Pulmonary artery endothelial cell (primary cell): ENCODE data around the gene OR10G8. TPM values are rescaled to one million over a fixed set of nuclear protein-coding genes. Genes with fewer than 3 reads are reported as not detected.
"Not testable (repeated sequence)": the region's sequence is repeated elsewhere in the genome, so short reads cannot be mapped to it uniquely, and the experiment has no call there.

Experiments
- DNase-seq: peaks from one replicate; pipeline ENCODE4 v3.0.0-alpha.2; 2011; ENCODE audit warnings: low read depth, low spot score
- total RNA-seq: library from RNA; depleted of rRNA; stranded (reverse); fragments of >200 nt; gene quantifications from 2 replicates; pipeline ENCODE4 v1.2.3, GENCODE V29; 2014

Gene OR10G8, protein sequence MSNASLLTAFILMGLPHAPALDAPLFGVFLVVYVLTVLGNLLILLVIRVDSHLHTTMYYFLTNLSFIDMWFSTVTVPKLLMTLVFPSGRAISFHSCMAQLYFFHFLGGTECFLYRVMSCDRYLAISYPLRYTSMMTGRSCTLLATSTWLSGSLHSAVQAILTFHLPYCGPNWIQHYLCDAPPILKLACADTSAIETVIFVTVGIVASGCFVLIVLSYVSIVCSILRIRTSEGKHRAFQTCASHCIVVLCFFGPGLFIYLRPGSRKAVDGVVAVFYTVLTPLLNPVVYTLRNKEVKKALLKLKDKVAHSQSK
- total RNA-seq, result not detected in 2 replicates

DNA sequence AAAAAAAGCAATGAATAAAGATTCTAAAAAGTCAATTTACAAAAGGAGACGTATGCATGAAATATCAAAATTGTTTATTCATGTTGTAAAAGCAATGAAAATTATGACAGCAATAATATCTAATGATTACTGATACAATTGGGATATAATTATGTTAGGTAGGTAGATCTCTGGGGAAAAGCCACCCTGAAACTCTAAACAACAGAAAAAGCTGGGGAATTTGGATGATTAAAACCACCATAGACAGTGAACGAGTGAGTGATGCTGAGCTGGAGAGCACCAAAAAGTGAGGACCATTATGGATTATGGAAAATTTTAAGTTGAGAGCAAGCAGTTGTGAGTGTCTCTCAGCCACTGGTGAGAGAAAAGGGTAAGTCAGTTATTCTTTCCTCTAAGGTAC, at the start of gene OR10G8:
OR10G8 (plus strand) TSS at position 301 of the 400 bp plus-strand sequence. CDS start 2,825 bp downstream, outside the sequence.
- no peak for DNase-seq

DNA sequence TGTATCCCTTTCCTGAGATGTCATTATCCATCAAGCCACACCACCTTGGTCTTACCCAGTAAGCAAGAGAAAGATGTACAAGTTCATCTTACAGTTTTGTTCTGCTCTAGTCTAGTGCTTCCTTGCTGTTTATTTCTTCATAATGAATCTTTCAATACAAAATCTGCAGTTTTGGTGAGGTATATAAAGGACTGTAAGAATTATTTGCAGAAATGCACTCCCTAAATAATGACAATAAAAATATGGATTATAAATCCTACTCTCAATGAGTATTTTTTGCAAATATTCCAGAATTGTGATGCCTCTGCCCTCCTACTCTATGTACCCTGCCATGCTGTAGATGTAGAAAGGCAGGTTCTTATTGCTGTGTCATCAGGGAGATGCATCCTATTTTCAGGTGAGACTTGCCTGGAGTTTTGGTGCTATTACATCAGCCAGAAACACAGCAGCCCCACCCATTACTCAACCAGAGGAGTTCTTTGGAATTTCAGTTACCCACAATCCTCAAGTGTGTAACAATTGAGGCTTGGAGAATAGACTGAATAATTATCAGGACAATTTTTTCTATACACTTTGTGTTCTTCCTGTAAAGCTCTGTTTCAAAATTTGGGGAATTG, 48.8 kb upstream of the OR10G8 start, which contains the start of gene OR10S1:
OR10S1 (minus strand) TSS at position 51 of the 617 bp plus-strand sequence. CDS start 117 bp downstream, outside the sequence.
- DNase-seq, result no peak

DNA sequence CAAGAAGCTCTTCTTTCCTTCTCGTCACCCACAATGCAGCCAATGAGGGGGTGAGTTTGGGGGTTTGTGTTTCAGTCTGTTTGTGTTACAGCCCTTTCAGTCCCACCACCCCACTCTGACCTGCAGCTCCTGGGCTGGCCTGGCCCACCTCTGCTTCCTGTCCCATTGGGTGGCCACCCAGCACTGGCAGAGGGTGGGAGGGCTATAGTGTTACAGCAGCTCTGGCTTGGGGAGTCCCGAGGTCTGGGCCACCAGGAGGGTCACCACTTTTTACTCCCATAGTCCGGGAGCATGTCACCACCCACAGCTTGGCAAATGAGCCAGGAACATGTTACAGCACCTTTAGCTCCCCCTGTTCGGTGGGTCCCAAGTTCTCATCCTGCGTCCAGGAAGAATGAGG, 47.3 kb upstream of the OR10G8 start:
- no peak for DNase-seq

DNA sequence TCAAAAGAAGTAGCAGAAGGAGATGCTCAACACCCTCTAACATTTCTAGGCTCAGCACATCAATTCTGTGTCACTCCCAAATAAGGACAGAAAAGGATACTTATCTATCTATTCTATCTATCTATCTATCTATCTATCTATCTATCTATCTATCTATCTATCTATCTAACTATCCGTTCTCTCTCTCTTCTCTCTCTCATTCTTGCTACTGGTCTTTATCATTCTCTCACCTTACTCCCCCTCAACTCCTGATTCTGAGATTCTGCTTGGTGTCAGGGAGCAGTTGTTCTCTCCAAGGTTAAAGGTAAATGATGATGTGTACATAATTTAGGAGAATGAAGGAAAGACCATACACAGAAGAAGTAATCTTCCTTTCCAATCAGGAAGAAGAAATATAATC, 31.5 kb upstream of the OR10G8 start, which contains the start of gene OR10G6:
OR10G6 (minus strand) TSS at position 43 of the 400 bp plus-strand sequence; CDS start at position 43, 0 bp downstream.
- no peak for DNase-seq

DNA sequence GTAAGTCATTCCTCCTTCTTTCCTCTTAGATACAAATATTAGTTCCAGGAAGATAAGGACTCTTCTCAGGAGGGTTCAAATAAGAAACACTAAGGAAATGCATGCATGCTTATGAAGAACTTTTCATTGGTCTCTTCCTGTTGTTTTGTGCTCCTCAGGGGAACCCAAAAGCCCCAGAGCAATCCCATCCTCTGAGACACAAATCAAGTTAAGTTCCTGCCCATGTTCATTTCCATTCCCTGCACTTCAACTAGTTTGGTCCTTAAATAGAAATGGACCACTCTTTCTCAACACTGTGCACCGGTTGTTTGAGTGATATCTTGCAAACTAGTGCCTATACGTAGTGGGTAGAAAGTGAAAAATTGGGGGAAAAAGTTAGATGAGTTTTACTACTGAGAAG, 13.9 kb upstream of the OR10G8 start, which contains the start of gene OR10G4:
OR10G4 (plus strand) TSS at position 301 of the 400 bp plus-strand sequence. CDS start 2,578 bp downstream, outside the sequence.
- no peak for DNase-seq

DNA sequence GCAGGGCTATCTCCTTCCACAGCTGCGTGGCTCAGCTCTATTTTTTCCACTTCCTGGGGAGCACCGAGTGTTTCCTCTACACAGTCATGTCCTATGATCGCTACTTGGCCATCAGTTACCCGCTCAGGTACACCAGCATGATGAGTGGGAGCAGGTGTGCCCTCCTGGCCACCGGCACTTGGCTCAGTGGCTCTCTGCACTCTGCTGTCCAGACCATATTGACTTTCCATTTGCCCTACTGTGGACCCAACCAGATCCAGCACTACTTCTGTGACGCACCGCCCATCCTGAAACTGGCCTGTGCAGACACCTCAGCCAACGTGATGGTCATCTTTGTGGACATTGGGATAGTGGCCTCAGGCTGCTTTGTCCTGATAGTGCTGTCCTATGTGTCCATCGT, 10.8 kb upstream of the OR10G8 start:
- not testable (repeated sequence) for DNase-seq

DNA sequence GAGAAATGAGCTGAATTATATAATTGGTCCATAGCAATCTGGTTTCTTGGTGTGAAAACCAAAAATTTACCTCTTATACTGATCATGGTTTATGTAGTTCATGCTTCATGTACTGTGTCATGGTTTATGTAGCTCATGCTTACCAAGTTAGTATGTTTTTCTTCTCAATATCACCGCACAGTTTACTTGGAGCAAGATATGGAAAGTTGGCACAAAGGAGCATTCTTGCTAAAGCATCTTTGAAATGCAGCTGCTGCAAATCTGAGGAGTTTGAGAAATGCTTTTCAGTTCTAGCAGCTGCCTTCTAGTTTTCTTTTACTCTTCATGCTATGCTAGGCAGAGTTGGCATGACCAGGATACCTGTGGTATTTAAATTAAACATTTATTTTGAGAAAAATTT, 10.1 kb downstream of the OR10G8 start:
- DNase-seq, result no peak

DNA sequence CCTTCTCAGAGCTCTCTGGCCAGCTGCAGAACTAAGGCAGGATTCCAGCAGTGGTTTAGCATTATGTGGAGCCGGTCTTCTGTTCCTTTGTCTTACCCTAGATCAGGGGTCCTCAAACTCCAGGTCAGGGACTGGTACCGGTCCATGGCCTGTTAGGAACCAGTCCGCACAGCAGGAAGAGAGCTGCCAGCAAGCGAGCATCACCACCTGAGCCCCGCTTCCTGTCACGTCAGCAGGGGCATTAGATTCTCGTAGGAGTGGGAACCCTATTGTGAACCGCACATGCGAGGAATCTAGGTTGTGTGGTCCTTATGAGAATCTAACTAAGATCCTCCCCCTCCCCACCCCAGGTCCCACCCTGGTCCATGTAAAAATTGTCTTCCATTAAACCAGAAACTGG, 13.0 kb downstream of the OR10G8 start:
- no peak for DNase-seq

DNA sequence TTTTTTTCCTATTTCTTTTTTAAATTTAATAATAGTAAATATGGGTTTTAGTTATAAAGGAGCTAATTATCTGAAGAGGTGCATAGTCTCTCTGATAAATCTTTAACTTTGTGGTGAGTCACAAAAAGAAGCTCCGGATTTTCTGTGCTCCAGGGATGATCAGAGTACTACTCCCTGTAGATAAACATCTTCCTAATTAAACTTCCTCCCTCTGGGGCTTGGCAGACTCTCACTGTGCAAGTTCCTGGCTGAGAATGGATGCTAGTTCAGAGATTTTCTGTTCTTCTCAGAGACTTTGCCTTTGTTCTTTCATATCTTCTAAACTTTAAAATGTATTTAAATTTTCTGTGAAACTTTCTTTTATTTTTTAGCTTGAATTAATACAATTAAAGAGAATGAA, 14.7 kb downstream of the OR10G8 start, which contains the start of gene OR10G7:
OR10G7 (minus strand) TSS at position 72 of the 400 bp plus-strand sequence. CDS start 2,324 bp downstream, outside the sequence.
- no peak for DNase-seq

DNA sequence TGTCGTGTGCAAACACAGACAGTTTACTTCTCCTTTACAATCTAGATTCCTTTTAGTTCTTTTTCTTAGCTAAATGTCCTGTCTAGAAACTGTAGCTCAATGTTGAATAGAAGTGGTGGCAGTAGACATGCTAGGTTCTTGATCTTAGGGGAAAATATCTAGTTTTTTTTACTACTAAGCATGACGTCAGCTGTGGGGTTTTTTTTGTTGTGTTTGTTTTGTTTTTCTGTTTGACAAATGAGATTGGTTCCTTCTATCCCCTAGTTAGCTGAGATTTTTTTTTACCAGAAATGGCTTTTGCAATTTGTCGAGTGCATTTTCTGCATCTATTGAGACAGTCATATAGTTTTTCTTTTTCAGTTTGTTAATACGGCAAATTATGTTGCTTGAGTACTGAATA, 16.8 kb downstream of the OR10G8 start:
- no peak for DNase-seq

DNA sequence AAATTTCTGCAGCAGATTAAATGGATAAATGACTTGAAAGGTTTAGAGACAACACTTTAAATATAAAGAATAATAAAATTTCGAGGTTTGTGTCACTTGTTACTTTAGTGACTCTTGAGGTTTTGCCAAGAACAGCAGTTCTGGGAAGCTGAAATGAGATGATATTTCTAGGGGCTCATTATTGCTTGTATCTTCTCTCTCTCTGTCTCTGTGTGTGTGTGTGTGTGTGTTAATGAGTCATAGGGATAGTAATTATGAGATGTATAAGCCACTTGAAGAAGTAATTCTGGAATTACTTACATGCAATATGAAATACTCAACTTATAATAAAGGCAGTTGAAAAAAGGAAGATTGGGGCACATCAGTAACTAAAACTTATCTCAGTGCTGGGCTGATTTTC, 24.1 kb downstream of the OR10G8 start:
- DNase-seq, result no peak

DNA sequence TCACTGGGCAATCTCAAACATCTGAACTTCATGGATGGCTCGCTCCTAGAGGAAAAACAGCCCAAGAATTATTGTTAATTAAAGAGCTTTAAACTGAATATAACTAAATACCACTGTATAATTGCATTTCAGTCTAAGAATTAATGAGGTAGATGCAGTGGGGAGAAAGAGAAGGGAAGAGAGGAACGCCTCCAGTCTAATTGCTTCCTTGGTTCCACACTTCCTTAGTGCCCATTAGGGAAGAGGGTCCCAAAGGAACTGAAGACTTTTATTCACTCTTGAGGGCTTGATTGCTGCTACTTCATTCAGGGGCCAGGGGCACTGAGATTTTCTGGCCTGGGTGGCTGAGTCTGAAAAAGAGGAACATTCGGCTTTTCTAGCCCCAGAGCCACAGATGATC, 26.4 kb downstream of the OR10G8 start:
- DNase-seq, result no peak

DNA sequence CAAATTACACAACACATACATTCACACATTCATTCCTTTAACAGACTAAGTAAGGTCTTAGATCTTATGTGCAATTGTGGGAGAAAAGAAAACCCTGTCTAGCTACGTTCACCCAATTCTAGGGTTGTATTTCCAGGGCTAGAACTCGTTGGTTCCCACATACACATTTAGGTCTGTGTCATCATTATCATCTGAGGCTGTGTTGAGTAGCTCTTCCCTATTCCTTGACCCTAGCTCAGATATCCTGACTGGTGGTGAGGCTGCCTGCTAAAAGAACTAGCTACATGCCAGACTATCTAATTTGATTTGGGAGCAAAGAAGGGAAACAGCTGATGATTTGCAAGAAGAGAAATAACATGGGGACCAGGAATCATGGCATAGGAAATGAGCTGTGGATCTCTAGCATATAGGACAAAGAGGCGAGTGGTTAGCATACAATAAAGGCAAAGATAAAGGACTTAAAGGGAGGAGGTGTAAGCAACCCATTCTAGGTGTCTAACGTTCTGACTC, 42.1 kb downstream of the OR10G8 start:
- no peak for DNase-seq

DNA sequence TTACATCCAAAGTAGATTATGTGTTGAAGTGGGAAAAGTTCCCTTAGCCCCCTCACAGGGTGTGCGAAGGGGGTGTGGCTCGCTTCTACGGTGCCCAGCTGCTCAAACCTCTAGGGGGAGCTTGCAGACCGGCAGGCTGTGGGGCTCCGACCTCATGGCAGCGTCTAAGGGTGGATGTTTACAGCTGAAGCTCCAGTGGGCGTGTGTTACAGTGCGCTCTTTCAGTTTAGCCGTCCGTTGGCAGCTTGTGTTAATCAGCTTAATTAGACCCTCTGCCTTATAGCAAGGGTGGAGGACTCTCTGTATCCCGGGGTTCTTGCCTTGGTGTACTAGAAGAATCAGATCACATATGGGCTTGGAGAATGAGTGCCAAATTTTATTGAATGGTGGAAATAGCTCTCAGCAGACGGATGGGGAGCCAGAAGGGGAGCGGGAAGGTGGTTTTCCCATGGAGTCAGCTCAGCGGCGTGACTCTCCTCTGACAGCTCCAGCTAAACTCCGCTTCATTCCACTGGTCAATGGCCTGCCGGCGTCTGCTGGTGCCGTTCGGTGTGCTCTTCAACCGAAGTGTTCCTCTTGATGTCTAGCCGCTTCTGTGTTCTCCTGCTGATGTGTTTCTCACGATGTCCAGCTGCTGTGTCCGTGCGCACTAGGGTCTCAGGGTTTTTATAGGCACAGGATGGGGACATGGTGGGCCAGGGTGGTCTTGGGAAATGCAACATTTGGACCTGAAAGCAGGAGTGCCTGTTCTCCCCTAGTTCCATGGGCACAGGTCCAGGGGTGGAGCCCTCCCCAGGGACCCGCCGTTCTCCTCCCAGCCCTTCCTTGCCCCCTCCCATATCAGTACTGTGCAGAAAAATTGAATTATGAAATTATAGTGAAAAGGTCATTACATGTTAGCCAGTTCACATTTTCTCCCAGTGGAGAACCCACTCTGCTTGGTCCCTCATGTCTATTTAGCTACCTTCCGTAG, 43.1 kb downstream of the OR10G8 start:
- DNase-seq, result peak; percentile 24

DNA sequence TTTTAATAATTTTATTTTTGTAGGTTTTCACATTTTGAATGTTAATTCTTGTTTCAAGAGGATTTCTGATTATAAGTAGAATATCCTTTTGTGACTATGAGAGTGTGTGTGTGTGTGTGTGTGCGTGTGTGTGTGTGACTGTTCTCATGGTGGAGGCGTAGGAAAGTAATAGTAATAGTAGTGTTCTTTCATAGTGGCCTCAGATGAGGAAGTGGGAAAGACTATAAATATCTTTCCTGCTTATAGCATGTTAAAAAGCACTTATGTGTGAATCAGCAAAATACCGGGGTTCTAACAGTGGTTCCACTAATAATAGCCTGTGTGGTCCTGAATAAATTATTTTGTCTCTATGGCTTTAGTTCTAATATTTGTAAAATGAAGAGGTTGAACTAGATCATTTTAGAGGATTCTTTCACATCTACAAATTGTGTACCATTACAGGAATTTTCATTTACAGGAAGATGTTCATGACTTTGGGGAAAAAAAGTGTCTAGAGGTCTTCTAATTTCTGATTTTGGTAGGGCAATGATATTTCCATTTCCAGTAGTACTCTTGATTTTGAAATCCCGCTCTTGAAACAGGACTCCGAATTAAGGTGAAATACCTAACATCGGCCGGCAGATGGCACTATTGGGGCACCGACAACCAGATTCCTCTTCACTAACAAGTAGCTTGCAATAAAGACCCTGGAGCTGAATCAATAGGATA, 44.5 kb downstream of the OR10G8 start:
- DNase-seq, result peak; percentile 58

DNA sequence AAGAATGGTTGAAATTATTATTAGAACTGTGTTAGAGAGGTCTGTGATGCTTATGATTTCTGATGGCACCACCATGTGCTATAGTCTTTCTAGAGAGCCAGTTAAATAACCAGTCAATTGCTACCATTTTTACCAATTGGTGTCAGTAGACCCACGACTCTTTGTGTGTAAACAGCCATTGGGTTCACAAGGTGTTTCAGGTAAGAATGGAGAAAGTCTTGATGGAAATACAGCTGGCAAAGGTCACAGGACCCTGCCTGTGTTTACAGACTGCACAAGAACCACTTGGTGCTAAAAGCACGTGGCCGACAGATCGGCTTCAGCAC, 45.0 kb downstream of the OR10G8 start:
- DNase-seq, result no peak

DNA sequence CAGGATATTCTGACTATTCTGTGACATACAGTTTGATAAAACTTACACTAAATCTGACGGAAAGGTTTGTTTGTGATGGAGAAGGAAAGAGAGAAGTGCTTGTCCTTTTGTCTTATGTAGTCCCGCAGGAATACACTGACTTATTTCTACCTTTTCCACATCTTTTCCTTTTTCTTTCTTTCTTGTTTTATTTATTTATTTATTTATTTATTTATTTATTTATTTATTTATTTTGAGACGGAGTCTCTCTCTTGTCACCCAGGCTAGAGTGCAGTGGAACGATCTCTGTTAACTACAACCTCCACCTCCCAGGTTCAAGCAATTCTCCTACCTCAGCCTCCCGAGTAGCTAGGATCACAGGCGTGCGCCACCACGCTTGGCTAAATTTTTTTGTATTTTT, 45.5 kb downstream of the OR10G8 start:
- DNase-seq, result no peak

DNA sequence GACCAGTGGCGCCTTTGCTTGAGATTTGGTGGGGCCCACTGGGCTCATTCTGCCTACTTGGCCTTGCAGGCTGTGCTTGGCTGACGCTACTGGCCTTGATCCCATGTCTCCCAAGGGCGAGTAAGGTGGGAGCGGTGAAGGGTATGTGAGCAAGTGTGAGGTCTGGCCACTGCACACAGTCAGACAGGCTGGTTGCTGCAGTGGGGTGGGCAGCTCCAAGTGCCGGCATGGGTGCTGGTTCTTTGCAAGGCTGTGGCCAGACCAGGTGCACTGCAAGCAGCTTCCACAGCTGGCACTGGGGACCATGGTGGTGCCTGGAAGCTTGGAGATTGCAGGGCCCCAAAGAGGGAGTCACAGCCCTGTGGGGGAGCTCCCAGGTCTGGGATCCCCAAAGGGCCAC, 48.0 kb downstream of the OR10G8 start:
- no peak for DNase-seq

DNA sequence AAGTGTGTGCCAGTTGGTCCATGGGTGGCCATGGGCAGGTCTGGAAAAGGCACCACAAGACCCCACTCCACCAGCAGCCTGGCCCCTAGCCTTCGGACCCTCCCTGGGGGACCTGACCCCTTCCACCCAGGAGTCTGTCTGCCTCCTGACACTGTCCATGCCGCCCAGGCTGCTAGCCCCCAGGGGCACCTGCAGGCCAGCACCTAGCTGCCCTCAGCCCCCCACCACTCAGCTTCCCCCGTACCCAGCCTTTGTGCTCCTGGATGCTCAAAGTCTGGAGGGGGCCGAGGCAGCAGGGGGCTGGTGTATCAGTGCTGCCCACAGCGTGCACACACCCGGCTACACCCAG, 48.9 kb downstream of the OR10G8 start:
- no peak for DNase-seq

DNA sequence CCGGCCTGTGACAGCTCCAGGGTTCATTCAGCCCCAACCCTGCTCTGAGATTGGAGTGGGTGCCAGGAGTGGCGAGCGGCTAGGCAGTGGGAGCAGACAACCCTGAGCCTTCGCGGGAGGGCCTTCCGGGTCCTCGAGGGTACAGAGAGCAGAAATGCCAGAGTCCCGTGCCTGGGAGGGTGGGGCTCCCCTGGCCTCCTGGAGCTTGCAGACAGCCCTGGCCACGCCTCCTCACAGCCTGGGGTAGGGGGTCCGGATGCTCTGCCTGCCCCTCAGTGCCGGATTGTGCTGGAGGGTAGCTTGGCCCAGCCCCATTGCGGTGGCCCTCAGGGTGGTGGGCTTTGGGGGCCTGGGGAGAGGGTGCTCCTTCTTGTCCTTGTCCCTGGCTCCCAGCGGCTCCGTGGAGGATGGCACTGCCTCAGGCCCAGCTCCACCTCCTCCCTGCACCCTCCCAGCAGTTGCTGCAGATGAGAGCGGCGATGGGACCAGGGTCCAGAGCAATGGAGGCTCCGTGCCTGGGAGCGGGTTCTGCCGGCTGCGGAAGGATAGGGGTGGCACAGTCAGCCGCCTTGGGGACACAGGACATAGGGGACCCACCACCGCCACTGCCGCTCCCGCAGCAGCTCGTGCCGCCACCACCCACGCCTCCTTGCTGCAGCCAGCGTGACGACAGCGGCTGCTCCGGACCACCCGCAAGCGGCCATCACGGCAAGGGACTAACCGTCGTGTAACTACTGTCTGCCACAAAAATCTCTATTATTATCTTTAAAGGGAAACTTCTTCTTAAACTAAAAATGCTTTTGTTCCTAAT, 49.4 kb downstream of the OR10G8 start:
- no peak for DNase-seq
